Kidney (tissue), 14 donors: Measurements from ENCODE around the gene DIO2. TPM values are rescaled to one million over a fixed set of nuclear protein-coding genes. Genes with fewer than 3 reads are reported as not detected.

Source experiments
- DNase-seq, 5 donors: peaks; one replicate each; pipeline ENCODE4 v3.0.0-alpha.2; 2013 to 2020
- FAIRE-seq: peaks from 2 replicates; lab custom pipeline; 2012; peaks lifted over from hg19 to GRCh38; lab: Jason Lieb, UNC
- H3K27ac ChIP-seq, 2 donors: one replicate each; pipeline ENCODE4 v1.7.0; 2013; ENCODE audit warnings: low read depth in 2 of 2, low read length in 2 of 2, inconsistent platforms in 1 of 2
- H3K27me3 ChIP-seq: one replicate; pipeline ENCODE4 v1.7.1; 2013; ENCODE audit warnings: low read length, inconsistent platforms; ENCODE audit not compliant: control insufficient read depth, insufficient read depth
- H3K36me3 ChIP-seq, 3 donors: one replicate each; pipeline versions ENCODE4 v1.7.0 to v1.7.1; 2013; ENCODE audit warnings: low read length in 3 of 3, control low read depth in 1 of 3, inconsistent platforms in 1 of 3; ENCODE audit not compliant: insufficient read depth in 3 of 3, control insufficient read depth in 2 of 3
- H3K4me1 ChIP-seq, 3 donors: one replicate each; pipeline versions ENCODE4 v1.7.0 to v1.7.1; 2013; ENCODE audit warnings: low read length in 3 of 3, inconsistent platforms in 1 of 3, low read depth in 1 of 3; ENCODE audit not compliant: control insufficient read depth in 2 of 3, insufficient read depth in 2 of 3
- H3K4me3 ChIP-seq, 3 donors: one replicate each; pipeline versions ENCODE4 v1.7.0 to v1.8.1; 2013; ENCODE audit warnings: low read length in 3 of 3, control low read depth in 1 of 3, inconsistent platforms in 1 of 3
- H3K9ac ChIP-seq, 3 donors: one replicate each; pipeline versions ENCODE4 v1.7.0 to v1.7.1; 2013; ENCODE audit warnings: low read length in 3 of 3, control low read depth in 1 of 3, inconsistent platforms in 1 of 3
- H3K9me3 ChIP-seq, 3 donors: one replicate each; pipeline versions ENCODE4 v1.7.0 to v1.7.1; 2013; ENCODE audit warnings: low read length in 3 of 3, control low read depth in 1 of 3, inconsistent platforms in 1 of 3; ENCODE audit not compliant: control insufficient read depth in 2 of 3, insufficient read depth in 1 of 3
- intact Hi-C: fragments of 100-400 bp; cut with DNase I; formaldehyde crosslinking; loops from one replicate; pipeline ENCODE4 v1.11.1; 2022
- polyA plus RNA-seq: library from polyadenylated mRNA; stranded (reverse); fragments of 350-450 nt; fragmentation: Illumina TruSeq; extraction: RNeasy Lipid Tissue Mini Kit (QIAGEN cat#74804); gene quantifications from one replicate; pipeline ENCODE4 v1.2.3, GENCODE V29; 2014; ENCODE audit warnings: low read depth, low replicate concordance; ENCODE audit not compliant: insufficient read depth
- total RNA-seq: library from RNA; stranded (reverse); fragmentation: NEBNext Ultra II Directional; extraction: Animal tissue kit (Norgen Biotek cat#: 25700); gene quantifications from one replicate; pipeline ENCODE4 v1.2.1, GENCODE V29; 2021
- TF ChIP-seq, protein P1 (sequence below): IDR thresholded peaks from 3 replicates; pipeline ENCODE4 v1.5.1; 2012; ENCODE audit warnings: mild to moderate bottlenecking, moderate library complexity, borderline replicate concordance; ENCODE audit not compliant: insufficient read depth; ENCODE audit errors: extremely low read depth
- donor health status: control.
- donor health status: control.
- donor health status: control.
- donor health status: control.
- donor health status: control.
- donor health status: DM: yes; HTN: yes; CAD: no.
- donor health status: Normal renal cell carcinoma (clear cell type).

The DIO2 gene
- total and polyA plus RNA-seq, 2 donors from 2014 or later = 0.38 to 2.3 TPM

DNA sequence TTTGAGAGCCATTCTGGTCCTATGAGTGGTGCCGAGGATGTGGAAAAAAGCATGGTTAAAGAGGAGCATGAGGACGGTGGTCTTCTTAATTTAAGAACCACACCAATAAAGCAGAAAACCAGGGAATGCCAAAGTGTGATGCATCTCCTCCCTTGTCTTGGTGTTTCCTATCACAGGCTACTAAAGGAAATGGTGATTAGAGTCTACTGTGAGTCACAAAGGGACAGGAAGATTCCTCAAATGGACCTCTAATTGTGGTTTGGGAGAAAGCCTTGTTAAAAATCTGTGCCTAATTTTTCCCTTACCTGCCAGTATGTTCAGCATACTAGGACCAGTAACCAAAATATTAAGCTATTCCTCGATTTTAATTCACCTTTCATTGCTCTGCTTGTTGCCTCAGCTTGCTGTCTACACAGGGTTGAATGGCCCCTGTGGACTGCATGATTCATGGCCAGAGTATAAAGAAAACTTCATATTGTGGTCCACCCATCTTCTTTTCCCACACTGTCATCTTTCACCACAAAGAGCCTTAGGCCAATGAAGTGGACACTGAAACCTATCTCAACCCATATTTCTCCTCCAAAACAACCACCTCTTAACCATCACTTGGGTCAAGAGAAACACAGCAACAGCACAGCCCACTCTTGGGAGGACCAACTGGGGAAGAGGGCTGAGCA lies 38.8 kb downstream of the DIO2 start:
- Histone ChIP-seq H3K9ac (no peak overlapping the region), H3K36me3 (no peaks in the 10 kb centered on the region), H3K27me3 (no peaks in the 10 kb centered on the region), H3K4me3 (no peak overlapping the region), H3K27ac (no peak overlapping the region), H3K9me3 (no peaks in the 10 kb centered on the region), H3K4me1 (no peaks in the 10 kb centered on the region)
- FAIRE-seq (no peak), DNase-seq (no peak)
- TF ChIP-seq, protein P1, sequence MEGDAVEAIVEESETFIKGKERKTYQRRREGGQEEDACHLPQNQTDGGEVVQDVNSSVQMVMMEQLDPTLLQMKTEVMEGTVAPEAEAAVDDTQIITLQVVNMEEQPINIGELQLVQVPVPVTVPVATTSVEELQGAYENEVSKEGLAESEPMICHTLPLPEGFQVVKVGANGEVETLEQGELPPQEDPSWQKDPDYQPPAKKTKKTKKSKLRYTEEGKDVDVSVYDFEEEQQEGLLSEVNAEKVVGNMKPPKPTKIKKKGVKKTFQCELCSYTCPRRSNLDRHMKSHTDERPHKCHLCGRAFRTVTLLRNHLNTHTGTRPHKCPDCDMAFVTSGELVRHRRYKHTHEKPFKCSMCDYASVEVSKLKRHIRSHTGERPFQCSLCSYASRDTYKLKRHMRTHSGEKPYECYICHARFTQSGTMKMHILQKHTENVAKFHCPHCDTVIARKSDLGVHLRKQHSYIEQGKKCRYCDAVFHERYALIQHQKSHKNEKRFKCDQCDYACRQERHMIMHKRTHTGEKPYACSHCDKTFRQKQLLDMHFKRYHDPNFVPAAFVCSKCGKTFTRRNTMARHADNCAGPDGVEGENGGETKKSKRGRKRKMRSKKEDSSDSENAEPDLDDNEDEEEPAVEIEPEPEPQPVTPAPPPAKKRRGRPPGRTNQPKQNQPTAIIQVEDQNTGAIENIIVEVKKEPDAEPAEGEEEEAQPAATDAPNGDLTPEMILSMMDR = no peak
- intact Hi-C loops = no loop called here

DNA sequence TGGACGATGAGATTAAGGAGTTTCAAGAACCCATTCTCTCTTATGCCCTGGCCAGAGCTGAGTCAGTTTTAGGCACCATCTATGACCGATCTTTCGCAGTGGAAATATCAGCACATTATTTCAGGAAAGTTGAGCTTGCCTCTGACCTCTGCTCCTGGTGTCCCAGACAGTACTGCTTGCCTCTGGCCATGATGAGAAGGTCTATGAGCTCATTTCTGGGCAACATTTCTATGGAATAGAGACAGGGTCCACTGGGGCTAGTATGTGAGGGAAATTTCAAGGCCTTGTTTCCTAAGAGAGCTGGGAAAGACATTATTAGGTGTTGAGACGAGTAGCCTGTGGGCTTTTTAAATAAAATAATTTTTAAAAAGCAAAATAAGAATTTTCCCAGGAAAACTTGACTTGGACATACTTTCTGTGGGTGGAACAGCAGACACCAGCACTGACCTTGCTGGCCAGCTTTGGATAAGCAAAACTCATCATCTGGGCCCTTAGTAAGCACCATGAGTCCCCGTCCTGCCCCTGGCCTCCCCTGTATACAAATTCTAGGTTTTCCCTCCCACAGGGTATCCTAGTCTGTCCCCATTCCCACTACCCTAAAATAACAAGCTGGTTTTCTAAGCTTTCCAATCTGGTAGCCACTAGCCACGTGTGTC lies 43.4 kb downstream of the DIO2 start:
- no peaks in the 10 kb centered on the region for H3K9me3 ChIP-seq
- H3K27ac ChIP-seq = no peak overlapping the region
- H3K4me1 ChIP-seq = no peaks in the 10 kb centered on the region
- no peaks in the 10 kb centered on the region for H3K27me3 ChIP-seq
- no peak overlapping the region for H3K9ac ChIP-seq
- H3K4me3 ChIP-seq = no peak overlapping the region
- no peaks in the 10 kb centered on the region for H3K36me3 ChIP-seq
- TF ChIP-seq, protein P1 = no peak
- intact Hi-C loops = no loop called here
- no peak for FAIRE-seq
- no peak for DNase-seq

DNA sequence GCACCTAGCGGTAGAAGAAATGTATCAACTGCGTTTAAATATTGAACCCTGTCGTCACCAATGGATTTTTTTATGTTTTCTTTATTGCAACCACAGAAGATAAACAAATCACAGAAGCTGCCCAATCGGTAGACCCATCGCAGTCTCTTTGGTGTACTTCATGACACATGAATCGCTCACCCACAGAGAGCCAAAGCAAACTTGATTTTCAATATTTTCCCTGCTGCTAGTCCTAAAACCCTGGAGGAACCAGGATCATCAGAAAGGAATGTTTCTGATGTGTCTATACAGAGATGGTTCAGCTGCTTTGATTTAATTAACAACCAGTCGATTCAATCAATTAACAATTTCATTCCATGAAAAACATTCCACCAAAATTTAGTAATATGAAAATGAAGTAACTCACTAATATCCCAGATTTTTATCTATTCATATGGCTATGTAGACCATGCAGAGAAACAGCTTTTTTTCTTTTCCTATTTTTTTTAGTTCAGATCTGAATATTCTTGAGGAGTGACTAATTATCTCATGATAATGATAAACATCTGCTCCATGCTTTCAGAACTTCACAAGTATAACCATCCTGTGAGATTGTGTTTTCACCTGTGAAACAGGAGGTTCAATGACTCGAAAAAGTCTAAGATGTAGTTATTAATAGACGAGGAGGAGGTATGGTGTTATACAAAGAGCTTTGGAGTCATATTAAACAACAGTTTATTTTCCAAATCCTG lies 46.1 kb downstream of the DIO2 start:
- no peak overlapping the region for H3K9ac ChIP-seq
- DNase-seq (no peak), FAIRE-seq (no peak)
- H3K36me3 ChIP-seq = no peaks in the 10 kb centered on the region
- TF ChIP-seq, protein P1 = no peak
- no peak overlapping the region for H3K4me3 ChIP-seq
- H3K4me1 ChIP-seq = no peaks in the 10 kb centered on the region
- intact Hi-C loops = no loop called here
- H3K9me3 ChIP-seq = no peaks in the 10 kb centered on the region
- no peak overlapping the region for H3K27ac ChIP-seq
- H3K27me3 ChIP-seq = no peaks in the 10 kb centered on the region
